Islet of Langerhans (tissue), 1 donor: ENCODE data around the gene RBM4.
"Not testable (repeated sequence)": the region's sequence is repeated elsewhere in the genome, so short reads cannot be mapped to it uniquely, and the experiment has no call there.

ENCODE experiments used
- FAIRE-seq: peaks from one replicate; lab custom pipeline; 2011; peaks lifted over from hg19 to GRCh38; lab: Jason Lieb, UNC

Gene RBM4

DNA sequence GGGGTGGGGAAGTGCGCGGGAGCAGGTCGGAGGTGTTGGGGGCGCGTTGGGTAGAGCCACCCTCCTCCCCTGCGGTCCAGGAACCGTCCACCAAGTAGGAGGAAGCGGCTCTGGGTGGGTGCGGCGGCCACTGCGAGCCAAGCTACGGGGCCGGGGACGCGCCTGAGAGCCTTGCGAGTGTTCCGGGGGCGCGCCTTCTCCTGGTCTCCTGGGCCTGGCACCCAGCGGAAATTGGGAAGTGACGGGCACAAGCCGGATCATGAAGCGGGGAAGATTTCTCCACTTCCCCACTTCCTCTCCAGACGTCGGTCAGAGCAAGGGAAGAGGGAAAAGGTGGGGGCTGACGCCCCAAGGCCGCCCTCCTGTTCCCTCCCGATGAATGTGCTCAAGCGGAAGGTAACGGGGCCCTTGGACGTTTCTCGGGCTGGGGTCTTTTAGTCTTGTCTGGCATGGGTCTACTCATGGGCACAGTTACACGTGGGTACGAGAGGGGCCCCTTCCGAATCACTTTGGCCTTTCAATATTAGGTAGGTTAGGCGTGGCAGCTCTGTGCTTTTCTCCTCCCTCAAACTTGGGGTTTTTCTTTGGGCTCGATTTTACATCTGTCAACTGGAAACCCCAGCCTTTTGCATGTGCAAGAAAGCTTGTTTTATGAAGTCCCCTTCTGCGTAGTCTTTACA is 21.2 kb upstream of the RBM4 start:
- no peak for FAIRE-seq

DNA sequence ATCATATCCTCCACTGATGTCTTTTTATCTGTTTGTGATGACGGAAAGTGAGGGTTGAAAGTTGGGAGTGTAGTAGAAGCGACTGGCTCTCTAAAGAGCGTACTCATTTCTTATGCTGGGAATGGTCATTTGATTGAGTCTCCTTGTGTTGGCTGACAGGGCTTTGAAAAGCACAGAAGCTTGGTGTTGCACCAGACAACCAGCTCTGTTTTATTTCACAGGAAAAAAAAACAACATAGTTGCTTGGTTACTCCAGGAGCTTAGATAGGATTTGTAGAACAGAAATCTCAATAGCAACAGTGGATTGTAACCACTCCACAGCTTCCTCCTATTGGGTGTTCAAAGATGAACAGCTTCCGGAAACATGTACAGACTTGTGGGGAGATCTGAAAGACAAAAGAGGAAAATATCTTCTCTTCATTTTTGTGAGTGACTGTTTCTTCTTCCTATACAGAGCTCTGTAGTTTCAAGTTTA is 19.4 kb upstream of the RBM4 start:
- FAIRE-seq = no peak

- no peak for FAIRE-seq
These were observed 14.1 kb upstream of the RBM4 start for GRCh38 chr11:66624450-66624849.

GRCh38 chr11:66625041-66625751 is 13.3 kb upstream of the RBM4 start:
- no peak for FAIRE-seq

GRCh38 chr11:66625752-66626149 is 12.8 kb upstream of the RBM4 start:
- no peak for FAIRE-seq

DNA sequence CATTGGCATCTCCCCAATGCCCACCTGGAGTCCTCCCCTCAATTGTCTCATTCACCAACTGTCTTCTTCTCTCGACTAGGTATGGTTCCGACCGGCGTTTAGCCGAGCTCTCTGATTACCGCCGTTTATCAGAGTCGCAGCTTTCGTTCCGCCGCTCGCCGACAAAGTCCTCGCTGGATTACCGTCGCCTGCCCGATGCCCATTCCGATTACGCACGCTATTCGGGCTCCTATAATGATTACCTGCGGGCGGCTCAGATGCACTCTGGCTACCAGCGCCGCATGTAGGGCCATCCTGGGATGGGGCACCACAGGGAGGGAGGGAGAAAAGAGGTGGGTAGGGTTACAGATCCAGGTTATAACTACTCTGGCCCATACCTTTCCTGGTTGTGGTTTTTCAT is 12.1 kb upstream of the RBM4 start:
- FAIRE-seq = no peak

- FAIRE-seq = no peak
These were observed 11.6 kb upstream of the RBM4 start for GRCh38 chr11:66626926-66627325.

DNA sequence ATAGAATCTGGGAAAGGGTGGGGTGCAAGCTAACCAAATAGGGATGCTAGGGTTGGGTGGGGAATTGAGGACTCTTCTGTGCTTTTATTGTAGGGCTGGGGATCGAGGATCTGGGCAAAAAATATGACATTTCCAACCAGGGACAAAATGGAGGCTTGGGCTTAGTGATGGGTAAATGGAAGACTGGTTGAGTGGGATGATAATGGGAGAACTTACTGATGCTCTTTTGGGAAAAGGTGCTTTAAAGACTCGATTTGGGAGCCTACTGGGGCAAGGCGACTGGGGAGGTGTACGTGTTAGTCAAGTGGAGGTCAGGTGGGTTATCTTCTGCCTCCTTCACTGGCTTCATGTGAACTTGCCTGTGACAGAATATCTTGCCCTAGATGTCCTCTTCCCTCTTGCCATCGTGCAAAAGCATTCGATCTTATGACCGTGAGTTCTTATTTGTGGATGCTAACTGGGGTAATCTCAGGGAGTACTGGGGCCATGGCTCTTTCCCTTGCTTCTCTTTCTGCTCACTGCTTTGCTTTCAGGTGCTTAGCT is 10.4 kb upstream of the RBM4 start:
- no peak for FAIRE-seq

DNA sequence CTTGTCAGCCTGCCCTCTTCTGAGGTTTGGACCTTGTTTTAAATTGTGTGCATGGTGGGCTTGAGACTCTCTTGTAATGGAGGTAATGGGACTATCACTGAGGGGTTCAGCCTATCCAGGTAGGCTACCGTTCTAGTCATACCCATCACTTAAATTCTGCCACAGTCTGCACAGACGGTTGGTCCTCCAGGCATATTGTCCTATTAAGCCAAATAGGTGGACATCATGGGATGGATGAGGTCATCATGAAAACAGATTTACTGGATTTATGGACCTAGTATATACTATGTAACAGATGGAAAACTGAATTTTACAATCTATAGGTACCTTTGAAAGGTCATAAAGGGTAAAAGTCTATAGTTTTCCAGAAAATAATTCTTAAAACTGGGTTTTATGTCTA is 9.1 kb upstream of the RBM4 start:
- no peak for FAIRE-seq

DNA sequence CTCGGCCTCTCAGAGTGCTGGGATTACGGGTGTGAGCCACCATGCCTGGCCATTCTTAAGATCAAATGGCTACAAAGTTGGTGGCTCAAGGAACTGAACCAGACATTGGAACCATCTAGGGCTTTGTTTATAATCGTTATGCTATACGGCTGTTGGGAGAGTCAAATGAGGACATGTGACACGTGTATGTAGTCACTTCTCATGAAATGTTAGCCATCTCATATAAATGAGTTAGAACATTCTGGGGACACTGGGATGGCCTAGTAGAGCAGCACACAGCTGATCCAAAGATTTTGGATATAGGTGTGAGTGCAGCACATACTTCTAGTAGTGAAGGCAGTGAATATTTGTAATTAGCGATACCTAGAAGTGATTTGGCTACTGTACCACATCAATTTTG is 6.6 kb upstream of the RBM4 start:
- FAIRE-seq = no peak

GRCh38 chr11:66632952-66633351 is 5.6 kb upstream of the RBM4 start:
- FAIRE-seq = no peak

GRCh38 chr11:66636411-66636810 is 2.1 kb upstream of the RBM4 start:
- FAIRE-seq = no peak

DNA sequence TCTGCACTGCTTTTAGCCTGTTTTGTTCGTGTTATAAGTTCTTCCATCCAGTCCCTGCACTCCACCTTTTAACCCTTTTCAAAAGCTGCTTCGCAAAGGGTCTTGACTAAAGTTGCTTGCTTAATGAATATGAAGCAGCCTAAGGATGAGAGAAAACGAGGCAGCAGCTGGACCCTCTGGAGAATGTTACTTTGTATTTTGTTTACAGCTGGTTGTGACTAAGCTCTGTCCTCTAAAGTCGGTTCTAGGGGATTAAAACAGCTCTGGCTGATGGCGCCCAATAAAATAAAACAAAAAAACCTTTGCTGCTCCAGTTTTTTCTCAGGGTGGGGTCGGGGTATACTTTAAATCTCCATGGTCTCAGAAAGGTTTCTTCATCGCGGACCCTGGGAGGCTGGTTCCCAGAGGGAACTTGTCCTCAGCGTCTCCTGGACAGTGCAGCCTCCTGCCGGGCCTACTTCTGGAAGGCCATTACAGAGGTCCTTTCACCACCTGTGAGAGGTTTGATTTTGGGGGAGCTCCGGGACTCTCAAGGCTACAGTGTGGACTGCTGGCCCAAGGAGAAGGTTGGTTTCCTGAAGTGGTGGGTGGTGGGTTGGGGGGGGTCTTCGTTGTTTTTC is 836 bp upstream of the RBM4 start:
- FAIRE-seq = no peak

GRCh38 chr11:66639066-66639813 is 737 bp downstream of the RBM4 start:
- no peak for FAIRE-seq

- FAIRE-seq = not testable (repeated sequence)
These were observed 1.4 kb downstream of the RBM4 start for GRCh38 chr11:66639814-66640340.

GRCh38 chr11:66641834-66642233 is 3.3 kb downstream of the RBM4 start:
- FAIRE-seq = no peak

GRCh38 chr11:66643745-66644437 is 5.4 kb downstream of the RBM4 start:
- FAIRE-seq = no peak

DNA sequence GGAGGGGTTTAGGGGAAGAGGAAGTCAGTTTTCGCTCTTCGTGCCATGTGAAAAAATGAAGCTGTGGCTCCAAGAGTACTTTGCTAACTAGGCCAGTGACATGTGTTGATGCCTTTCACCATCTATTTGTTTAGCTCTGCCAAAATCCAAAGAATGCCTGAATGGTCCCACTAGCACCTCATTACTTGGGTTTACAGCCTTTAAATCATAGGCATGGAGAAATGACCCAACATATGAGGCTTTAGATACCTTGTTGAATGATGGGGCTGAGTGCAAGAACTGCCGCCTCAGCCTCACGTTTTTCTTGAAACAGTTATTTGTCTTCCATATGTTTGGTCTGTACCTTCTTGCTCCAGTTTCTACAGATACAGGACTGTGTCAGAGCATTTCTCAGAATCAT is 8.3 kb downstream of the RBM4 start:
- no peak for FAIRE-seq

GRCh38 chr11:66649903-66650302 is 11.4 kb downstream of the RBM4 start:
- FAIRE-seq = no peak

DNA sequence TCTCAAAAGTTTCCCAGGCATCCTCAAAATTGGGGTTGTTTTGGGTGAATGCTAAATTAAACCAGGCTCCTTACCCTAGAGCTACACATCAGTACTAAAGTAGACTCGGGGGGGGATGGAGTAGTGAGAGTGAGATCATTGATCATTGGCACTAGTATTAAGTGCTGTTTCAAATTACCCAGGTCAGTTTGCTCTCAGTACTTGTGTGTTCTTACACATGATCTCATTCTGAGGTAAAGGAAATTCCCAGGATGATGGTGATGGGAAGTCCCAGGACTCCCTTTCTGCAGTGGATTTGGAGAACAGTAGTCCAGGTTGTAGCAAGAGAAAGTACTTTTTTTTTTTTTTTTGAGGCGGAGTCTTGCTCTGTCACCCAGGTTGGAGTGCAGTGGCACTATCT is 12.5 kb downstream of the RBM4 start:
- no peak for FAIRE-seq

GRCh38 chr11:66652651-66653050 is 14.1 kb downstream of the RBM4 start:
- FAIRE-seq = no peak

DNA sequence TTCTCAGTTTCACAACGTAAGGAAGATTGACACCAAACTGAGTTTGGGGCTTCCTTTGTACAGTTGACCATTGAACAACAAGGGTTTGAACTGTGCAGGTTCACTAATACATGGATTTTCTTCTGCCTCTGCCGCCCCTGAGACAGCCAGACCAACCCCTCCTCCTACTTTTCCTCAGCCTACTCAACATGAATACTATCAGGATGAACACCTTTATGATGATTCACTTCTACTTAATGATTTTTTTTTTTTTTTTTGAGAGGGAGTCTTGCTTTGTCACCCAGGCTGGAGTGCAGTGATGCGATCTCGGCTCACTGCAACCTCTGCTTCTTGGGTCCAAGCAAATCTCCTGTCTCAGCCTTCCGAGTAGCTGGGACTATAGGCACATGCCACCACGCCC is 14.6 kb downstream of the RBM4 start:
- FAIRE-seq = no peak
